ENCODE measurements around the gene FZD8. TPM values are rescaled to one million over a fixed set of nuclear protein-coding genes. Genes with fewer than 3 reads are reported as not detected.

FZD8 gene
- total and polyA plus RNA-seq, 2 of the 4 experiments (the other 2 are of a cell fraction), result 3.6 to 3.9 TPM

DNA sequence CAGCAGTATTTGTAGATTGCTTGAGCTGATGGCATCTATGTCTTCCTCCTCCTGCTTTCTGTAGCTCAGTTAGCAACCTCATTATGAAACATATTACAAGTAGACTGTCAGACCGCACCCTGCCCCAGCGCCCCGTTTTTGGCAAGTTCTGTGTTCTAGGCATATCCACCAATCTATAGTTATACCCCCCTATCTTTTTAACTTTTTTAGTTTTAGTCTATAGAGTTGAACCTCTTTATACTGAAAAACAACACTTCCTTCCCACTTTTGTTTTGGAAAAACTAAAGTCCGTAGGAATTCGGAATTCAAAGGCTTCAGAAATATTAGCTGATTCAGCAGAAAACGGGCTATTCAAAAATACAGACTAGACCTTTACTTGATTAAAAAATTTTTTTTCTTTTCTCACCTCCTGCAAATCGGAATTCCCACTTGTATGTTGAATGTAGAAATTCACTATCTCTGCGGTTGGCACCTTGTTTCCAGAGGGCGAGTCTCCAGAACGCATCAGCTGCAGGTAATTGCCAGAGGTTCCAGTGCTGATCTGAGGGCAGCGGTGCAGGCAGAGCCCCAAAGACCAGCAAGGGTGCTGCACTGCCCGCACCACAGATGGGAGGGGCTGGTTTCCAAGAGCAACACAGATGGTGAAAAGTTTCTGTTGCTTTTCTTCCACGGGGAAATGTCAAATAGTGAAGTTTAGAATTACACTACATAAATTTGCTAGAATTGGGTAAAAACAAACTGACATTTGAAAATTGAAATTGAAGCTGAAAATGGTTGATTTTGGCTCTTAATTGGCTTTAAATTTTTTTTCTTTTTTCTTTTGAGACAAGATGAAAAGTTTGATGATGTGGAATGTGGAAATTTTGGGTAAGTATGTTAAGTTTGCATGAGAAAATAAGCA is 2.2 kb upstream of the FZD8 start:
- Histone ChIP-seq H4K8ac (ENCODE audit: low read depth in 2 of 2, low read length in 2 of 2) (no peak overlapping the region; a peak in 1 of 4 replicates), H2BK15ac (ENCODE audit: low read depth, low read length) (no peak overlapping the region), H2BK120ac (ENCODE audit: low read depth, low read length) (no peak overlapping the region), H3K4ac (ENCODE audit: low read depth, low read length) (no peak overlapping the region), H3K9me3 (ENCODE audit: control insufficient read depth, insufficient read depth, low read length) (no peaks in the 10 kb centered on the region), H3K14ac (replicated peaks; ENCODE audit: low read depth, low read length) (no peak overlapping the region), H3K23ac (ENCODE audit: low read depth, low read length) (no peak overlapping the region), H3K36me3 (ENCODE audit: control insufficient read depth, insufficient read depth, low read length) (no peaks in the 10 kb centered on the region), H2AK9ac (replicated peaks; ENCODE audit: low read depth, low read length, poor library complexity) (no peak overlapping the region), H3K18ac (ENCODE audit: low read depth, low read length) (no peak overlapping the region), H2BK5ac (ENCODE audit: low read depth, low read length, poor library complexity, severe bottlenecking) (no peak overlapping the region), H3K27ac (ENCODE audit: insufficient read depth, low read length) (no peak overlapping the region), H3K9ac (ENCODE audit: low read depth, low read length) (no peak overlapping the region; the same call in 1 of the 2 replicates), H3K9me1 (ENCODE audit: insufficient read depth, low read length) (no peaks in the 10 kb centered on the region), H4K91ac (ENCODE audit: insufficient read depth, low read depth, low read length) (no peak overlapping the region), H2AK5ac (ENCODE audit: low read depth, low read length) (no peak overlapping the region), H3K4me3 (ENCODE audit: insufficient read depth, low read depth, low read length) (peak overlapping the region; percentile 62), H4K5ac (ENCODE audit: low read depth, low read length) (no peak overlapping the region), H4K20me1 (ENCODE audit: insufficient read depth, low read length) (peaks cover 8% of the 10 kb centered on the region; the same call in 1 of the 2 replicates), H3K56ac (ENCODE audit: extremely low read depth, insufficient read depth, low read length) (no peak overlapping the region), H3K4me2 (ENCODE audit: low read depth, low read length) (peak overlapping the region; percentile 94), H3K27me3 (ENCODE audit: control insufficient read depth, insufficient read depth, low read length) (0 out of 2 replicates have a peak, but pooled peaks cover 2% of the 10 kb centered on the region), H3K79me1 (ENCODE audit: low read depth in 1 of 2, low read length in 2 of 2) (peaks cover 4 to 10% of the 10 kb centered on the region in 2 experiments; a peak in 3 of 4 replicates), H2AFZ (replicated peaks; ENCODE audit: low read length, poor library complexity) (peak overlapping the region; percentile 77), H3K4me1 (ENCODE audit: control insufficient read depth, insufficient read depth, low read length) (peaks cover 7% of the 10 kb centered on the region), H2BK20ac (ENCODE audit: low read depth, low read length) (no peak overlapping the region)
- no TSS peak for BruUV-seq (replicated peaks)
- intact Hi-C loops (cut with micrococcal nuclease) (loop anchor here (5.0 to 10.0 kb wide), 4 partner anchors 358 to 961 kb away; no protein-coding TSS in a partner anchor), dilution Hi-C loops (cut with HindIII; ENCODE audit: low sequenced_read_pairs, unreplicated experiment) (no loop called here), in situ Hi-C loops (cut with MboI; ENCODE audit: low sequenced_read_pairs) (loop anchor here (10.0 kb wide), 1 partner anchor 271 kb away; no protein-coding TSS in a partner anchor)
- CTCF ChIA-PET, result interaction anchor here (0.7 to 1.1 kb wide), 3 partner anchors 9 to 283 kb away, joined by 3 to 4 read pairs (median 3); no protein-coding TSS in a partner anchor
- ATAC-seq (ENCODE audit: low read depth), result no peak
- 50% methylated on average over 1 of the region's 13 CpGs; no CpG with 5 or more reads in 1 of the 2 experiments for WGBS, 2 experiments (ENCODE audit: extremely low coverage in 2 of 2, insufficient read length in 1 of 2)
- DNase-seq, result no peak
- POLR2A ChIA-PET (ENCODE audit: unreplicated experiment), result interaction anchor here (0.6 kb wide), 1 partner anchor 636 kb away, joined by 3 read pairs; no protein-coding TSS in a partner anchor
- peak; percentile 100 for TF ChIP-seq MAFK (IDR thresholded peaks at IDR 0.05; ENCODE audit: low read depth, low read length)
- TF ChIP-seq CEBPB (IDR thresholded peaks at IDR 0.05; ENCODE audit: low read depth, low read length), result no peak
- no peak for TF ChIP-seq SMC3 (IDR thresholded peaks at IDR 0.05; ENCODE audit: low read depth, low read length)
